Mucosa of descending colon (tissue), 3 donors: ENCODE data around the gene ZC3H7B. TPM values are rescaled to one million over a fixed set of nuclear protein-coding genes. Genes with fewer than 3 reads are reported as not detected.

Experiments
- ATAC-seq: fragments of 200-7000 bp; cut with Tn5 transposase; one replicate; pipeline ENCODE4 v1.9.1; 2020; ENCODE audit warnings: mild to moderate bottlenecking, moderate library complexity
- DNase-seq, 3 donors: peaks; one replicate each; pipeline ENCODE4 v3.0.0-alpha.2; 2020
- H3K36me3 ChIP-seq: fragments of 200-600 bp; one replicate; pipeline ENCODE4 v1.8.0; 2021; ENCODE audit warnings: low read depth, mild to moderate bottlenecking
- H3K4me1 ChIP-seq: fragments of 200-600 bp; one replicate; pipeline ENCODE4 v1.8.0; 2021; ENCODE audit warnings: low read depth, mild to moderate bottlenecking
- H3K4me3 ChIP-seq: fragments of 200-600 bp; one replicate; pipeline ENCODE4 v1.8.0; 2021; ENCODE audit warnings: mild to moderate bottlenecking
- H3K9me3 ChIP-seq: fragments of 200-600 bp; one replicate; pipeline ENCODE4 v1.8.0; 2021; ENCODE audit warnings: mild to moderate bottlenecking
- CTCF ChIP-seq: fragments of 200-600 bp; IDR thresholded peaks from one replicate; pipeline ENCODE4 v1.8.0; 2022; ENCODE audit warnings: antibody characterized with exemption, mild to moderate bottlenecking
- intact Hi-C, 2 donors: fragments of 100-400 bp; cut with DNase I in 1 of 2; cut with micrococcal nuclease in 1 of 2; formaldehyde crosslinking; loops; one replicate each; pipeline versions ENCODE4 v1.11.0 to v1.11.1; 2022; cut with DNase I, micrococcal nuclease
- total RNA-seq, 3 donors: library from RNA; stranded (reverse); fragmentation: NEBNext Ultra II Directional in 2 of 3; extraction: Animal tissue kit (Norgen Biotek cat#: 25700) in 2 of 3; gene quantifications; one replicate each; pipeline versions ENCODE4 v1.2.1 to v1.2.4, GENCODE V29; 2021 to 2023
- donor health status: DM: no; HTN: no; CAD: no; lungs with moderate emphysema.
- donor health status: DM: no; HTN: no; CAD: no.
- donor health status: DM: no; HTN: yes; CAD: no.

The ZC3H7B gene
- total RNA-seq, 3 donors from 2014 or later: 37.8 to 57.5 (median 39.3) TPM

- ATAC-seq (no peak), DNase-seq (no peak)
- intact Hi-C loops: no loop called here
- H3K36me3 ChIP-seq: no peaks in the 10 kb centered on the region
- peaks cover 7% of the 10 kb centered on the region for H3K4me1 ChIP-seq
- no peak overlapping the region for H3K4me3 ChIP-seq
- TF ChIP-seq CTCF: no peak
- H3K9me3 ChIP-seq: no peaks in the 10 kb centered on the region
Observed at GRCh38 chr22:41280854-41281253, 20.5 kb upstream of the ZC3H7B start.

- peaks cover 12% of the 10 kb centered on the region for H3K4me1 ChIP-seq
- no peaks in the 10 kb centered on the region for H3K9me3 ChIP-seq
- H3K36me3 ChIP-seq: peaks cover 5% of the 10 kb centered on the region
- DNase-seq (no peak), ATAC-seq (no peak)
- TF ChIP-seq CTCF: no peak
- H3K4me3 ChIP-seq: no peak overlapping the region
- intact Hi-C loops: no loop called here
Observed at GRCh38 chr22:41284465-41284864, 16.9 kb upstream of the ZC3H7B start.

GRCh38 chr22:41285441-41285819 is 15.9 kb upstream of the ZC3H7B start:
- TF ChIP-seq CTCF: no peak
- ATAC-seq (peak; percentile 46), DNase-seq (peak; percentile 57 to 80 (median 76))
- Histone ChIP-seq H3K4me3 (peak overlapping the region; percentile 90), H3K9me3 (no peaks in the 10 kb centered on the region), H3K36me3 (peaks cover 5% of the 10 kb centered on the region), H3K4me1 (peaks cover 12% of the 10 kb centered on the region)
- intact Hi-C loops: no loop called here

- peak within 1 kb of the TSS; percentile 90 for H3K4me3 ChIP-seq
- intact Hi-C loops: no loop called here
- no peaks in the 10 kb centered on the region for H3K9me3 ChIP-seq
- ATAC-seq (peak; percentile 96), DNase-seq (peak; percentile 98 to 99 (median 99))
- peaks cover 5% of the 10 kb centered on the region for H3K36me3 ChIP-seq
- TF ChIP-seq CTCF: peak; percentile 34
- peaks cover 12% of the 10 kb centered on the region for H3K4me1 ChIP-seq
Observed at GRCh38 chr22:41285820-41286638, 15.3 kb upstream of the ZC3H7B start, which contains the start of gene RANGAP1. Gene RANGAP1, minus strand, starts transcription at chr22:41286187. Its CDS starts 5,143 bp downstream, at chr22:41281044.

GRCh38 chr22:41286639-41287091 is 14.7 kb upstream of the ZC3H7B start:
- Histone ChIP-seq H3K9me3 (no peaks in the 10 kb centered on the region), H3K4me3 (peak overlapping the region; percentile 11), H3K36me3 (peaks cover 5% of the 10 kb centered on the region), H3K4me1 (peaks cover 12% of the 10 kb centered on the region)
- ATAC-seq (peak; percentile 11), DNase-seq (peak in 1 of 3 donors; percentile 48)
- no peak for TF ChIP-seq CTCF
- intact Hi-C loops: no loop called here
